KMS-11 (cell line): Measurements from ENCODE around the gene PRR30.
"Not testable (repeated sequence)": the region's sequence is repeated elsewhere in the genome, so short reads cannot be mapped to it uniquely, and the experiment has no call there.

ENCODE experiments used
- H2AFZ ChIP-seq: fragments of 200-600 bp; sonication (generic); 2 replicates; pipeline ENCODE4 v1.6.1; 2016; ENCODE audit warnings: antibody characterized with exemption, mixed run types, low read depth
- H3K27ac ChIP-seq: fragments of 200-600 bp; sonication (generic); 2 replicates; pipeline ENCODE4 v1.6.1; 2016; ENCODE audit warnings: mild to moderate bottlenecking, mixed run types
- H3K27me3 ChIP-seq: fragments of 200-600 bp; sonication (generic); 2 replicates; pipeline ENCODE4 v1.6.1; 2017; ENCODE audit warnings: mild to moderate bottlenecking, low read depth, mixed run types, moderate library complexity; ENCODE audit not compliant: insufficient read depth
- H3K36me3 ChIP-seq: fragments of 200-600 bp; sonication (generic); 2 replicates; pipeline ENCODE4 v1.6.1; 2017; ENCODE audit warnings: mild to moderate bottlenecking, mixed run types; ENCODE audit not compliant: insufficient read depth
- H3K4me1 ChIP-seq: fragments of 200-600 bp; sonication (generic); 2 replicates; pipeline ENCODE4 v1.6.1; 2016; ENCODE audit warnings: mild to moderate bottlenecking, low read depth, mixed run types; ENCODE audit not compliant: poor library complexity, severe bottlenecking
- H3K4me2 ChIP-seq: fragments of 200-600 bp; sonication (generic); 2 replicates; pipeline ENCODE4 v1.7.0; 2016; ENCODE audit warnings: mild to moderate bottlenecking, mixed run types
- H3K4me3 ChIP-seq: fragments of 200-600 bp; sonication (generic); IDR thresholded peaks from 2 replicates; pipeline ENCODE4 v1.6.1; 2017; ENCODE audit warnings: low read depth, low read length, mixed read lengths; ENCODE audit not compliant: insufficient read depth
- H3K79me2 ChIP-seq: fragments of 200-600 bp; sonication (generic); 2 replicates; pipeline ENCODE4 v1.6.1; 2016; ENCODE audit warnings: low read depth, mixed run types; ENCODE audit not compliant: insufficient read depth
- H3K9ac ChIP-seq: fragments of 200-600 bp; sonication (generic); 2 replicates; pipeline ENCODE4 v1.6.1; 2016; ENCODE audit warnings: mild to moderate bottlenecking, mixed run types
- H4K20me1 ChIP-seq: fragments of 200-600 bp; sonication (generic); 2 replicates; pipeline ENCODE4 v1.6.1; 2016; ENCODE audit warnings: mild to moderate bottlenecking, mixed run types; ENCODE audit not compliant: insufficient read depth
- TF ChIP-seq, protein P1 (sequence below): fragments of 200-600 bp; sonication (generic); conservative IDR thresholded peaks from 2 replicates; pipeline ENCODE4 v1.6.1; 2017; ENCODE audit warnings: low read depth, mild to moderate bottlenecking, antibody characterized with exemption, low read length, moderate library complexity, mixed read lengths

PRR30 gene

GRCh38 chr2:27123302-27124150 lies 15.7 kb downstream of the PRR30 start, which contains the start of gene ABHD1:
TSS of gene ABHD1 (plus strand) at chr2:27123815. CDS start at chr2:27123949, 134 bp downstream.
- H3K27me3 ChIP-seq, result no peaks in the 10 kb centered on the region
- H3K4me2 ChIP-seq, result peak within 1 kb of the TSS; percentile 67
- H3K4me3 ChIP-seq, result peak within 1 kb of the TSS; percentile 72
- no peaks in the 10 kb centered on the region for H3K79me2 ChIP-seq
- H3K27ac ChIP-seq, result no peak within 1 kb of the TSS
- H3K36me3 ChIP-seq, result no peaks in the 10 kb centered on the region
- H4K20me1 ChIP-seq, result no peaks in the 10 kb centered on the region
- peak within 1 kb of the TSS; percentile 28; the same call in 1 of the 2 replicates for H3K9ac ChIP-seq
- H2AFZ ChIP-seq, result peak within 1 kb of the TSS; percentile 78
- TF ChIP-seq, protein P1, sequence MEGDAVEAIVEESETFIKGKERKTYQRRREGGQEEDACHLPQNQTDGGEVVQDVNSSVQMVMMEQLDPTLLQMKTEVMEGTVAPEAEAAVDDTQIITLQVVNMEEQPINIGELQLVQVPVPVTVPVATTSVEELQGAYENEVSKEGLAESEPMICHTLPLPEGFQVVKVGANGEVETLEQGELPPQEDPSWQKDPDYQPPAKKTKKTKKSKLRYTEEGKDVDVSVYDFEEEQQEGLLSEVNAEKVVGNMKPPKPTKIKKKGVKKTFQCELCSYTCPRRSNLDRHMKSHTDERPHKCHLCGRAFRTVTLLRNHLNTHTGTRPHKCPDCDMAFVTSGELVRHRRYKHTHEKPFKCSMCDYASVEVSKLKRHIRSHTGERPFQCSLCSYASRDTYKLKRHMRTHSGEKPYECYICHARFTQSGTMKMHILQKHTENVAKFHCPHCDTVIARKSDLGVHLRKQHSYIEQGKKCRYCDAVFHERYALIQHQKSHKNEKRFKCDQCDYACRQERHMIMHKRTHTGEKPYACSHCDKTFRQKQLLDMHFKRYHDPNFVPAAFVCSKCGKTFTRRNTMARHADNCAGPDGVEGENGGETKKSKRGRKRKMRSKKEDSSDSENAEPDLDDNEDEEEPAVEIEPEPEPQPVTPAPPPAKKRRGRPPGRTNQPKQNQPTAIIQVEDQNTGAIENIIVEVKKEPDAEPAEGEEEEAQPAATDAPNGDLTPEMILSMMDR, result no peak
- peaks cover 9% of the 10 kb centered on the region for H3K4me1 ChIP-seq

DNA sequence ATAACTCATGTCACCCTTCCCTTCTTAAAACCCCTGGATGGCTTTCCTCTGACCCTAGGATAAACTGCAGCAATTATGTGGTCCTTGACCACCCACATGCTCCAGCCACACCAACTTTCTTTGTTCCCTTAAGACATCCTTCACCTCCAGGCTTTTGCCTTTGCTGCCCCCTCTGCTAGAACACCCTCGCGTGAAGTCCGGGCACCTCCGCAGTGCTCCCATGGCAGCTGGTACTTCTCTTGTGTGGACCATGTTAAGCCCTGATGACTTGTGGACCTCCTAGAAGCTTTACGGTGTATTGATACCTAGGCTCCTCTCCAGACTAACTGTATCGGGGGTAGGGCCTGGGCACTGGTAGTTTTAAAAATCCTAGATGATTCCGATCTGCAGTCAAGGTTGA lies 16.4 kb downstream of the PRR30 start:
- no peaks in the 10 kb centered on the region for H3K36me3 ChIP-seq
- peaks cover 9% of the 10 kb centered on the region for H3K4me1 ChIP-seq
- H3K79me2 ChIP-seq, result no peaks in the 10 kb centered on the region
- no peaks in the 10 kb centered on the region for H4K20me1 ChIP-seq
- no peaks in the 10 kb centered on the region for H3K27me3 ChIP-seq
- H2AFZ ChIP-seq, result peak overlapping the region; percentile 78; the same call in 1 of the 2 replicates
- peak overlapping the region; percentile 67; the same call in 1 of the 2 replicates for H3K4me2 ChIP-seq
- TF ChIP-seq, protein P1, result no peak
- H3K27ac ChIP-seq, result no peak overlapping the region
- no peak overlapping the region for H3K4me3 ChIP-seq
- H3K9ac ChIP-seq, result no peak overlapping the region

DNA sequence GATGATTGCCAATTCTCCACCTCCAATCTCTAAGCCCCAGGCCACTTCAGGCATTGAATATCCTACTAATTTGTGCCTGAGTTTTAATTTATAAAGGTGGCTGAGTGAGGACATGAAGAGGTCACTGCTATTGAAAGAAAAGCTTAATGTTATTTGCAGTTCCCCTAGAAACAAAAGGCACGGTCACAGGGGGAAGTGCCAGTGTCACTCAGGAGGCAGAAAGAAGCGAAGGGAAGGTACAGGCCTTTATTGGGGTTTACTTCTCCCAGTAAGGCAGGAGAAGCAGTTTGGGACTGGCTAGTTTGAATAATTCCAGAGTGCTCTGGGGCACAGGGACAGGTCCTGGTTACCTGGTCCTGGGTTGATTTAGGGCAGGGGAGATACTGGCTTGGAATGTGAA lies 17.3 kb downstream of the PRR30 start:
- Histone ChIP-seq H3K27ac (no peak overlapping the region), H3K36me3 (no peaks in the 10 kb centered on the region), H3K9ac (no peak overlapping the region), H4K20me1 (no peaks in the 10 kb centered on the region), H3K4me3 (no peak overlapping the region), H3K4me1 (peaks cover 9% of the 10 kb centered on the region), H3K27me3 (no peaks in the 10 kb centered on the region), H3K4me2 (no peak overlapping the region), H3K79me2 (no peaks in the 10 kb centered on the region), H2AFZ (no peak overlapping the region)
- TF ChIP-seq, protein P1, result no peak

GRCh38 chr2:27119330-27119670 lies 19.9 kb downstream of the PRR30 start:
- not testable (repeated sequence) for H3K36me3 ChIP-seq, H3K9ac ChIP-seq, H2AFZ ChIP-seq, H4K20me1 ChIP-seq, H3K4me1 ChIP-seq, H3K27ac ChIP-seq, H3K79me2 ChIP-seq, H3K4me3 ChIP-seq, H3K4me2 ChIP-seq, H3K27me3 ChIP-seq
